Liver (tissue), 9 donors: ENCODE measurements around the gene TMEM135. TPM values are rescaled to one million over a fixed set of nuclear protein-coding genes. Genes with fewer than 3 reads are reported as not detected.

ENCODE experiments used
- DNase-seq: peaks from one replicate; pipeline ENCODE4 v3.0.0-alpha.2; 2017; ENCODE audit warnings: low spot score
- H3K27ac ChIP-seq, 2 donors: one replicate each; pipeline ENCODE4 v1.7.0; 2013; ENCODE audit warnings: inconsistent platforms in 2 of 2, low read length in 2 of 2, control low read depth in 1 of 2, low read depth in 1 of 2, mild to moderate bottlenecking in 1 of 2
- H3K27me3 ChIP-seq, 4 donors: one replicate each; pipeline versions ENCODE4 v1.6.1 to v1.7.0; 2013; ENCODE audit warnings: low read length in 3 of 4, inconsistent platforms in 1 of 4, mild to moderate bottlenecking in 1 of 4, moderate library complexity in 1 of 4; ENCODE audit not compliant: control insufficient read depth in 4 of 4, insufficient read depth in 4 of 4
- H3K36me3 ChIP-seq, 4 donors: one replicate each; pipeline versions ENCODE4 v1.6.1 to v1.7.0; 2013; ENCODE audit warnings: low read length in 3 of 4, mild to moderate bottlenecking in 3 of 4, low read depth in 1 of 4, moderate library complexity in 1 of 4; ENCODE audit not compliant: control insufficient read depth in 4 of 4, insufficient read depth in 3 of 4
- H3K4me1 ChIP-seq, 4 donors: one replicate each; pipeline versions ENCODE4 v1.6.1 to v1.7.0; 2013; ENCODE audit warnings: low read length in 3 of 4, mild to moderate bottlenecking in 3 of 4, moderate library complexity in 1 of 4; ENCODE audit not compliant: control insufficient read depth in 4 of 4, insufficient read depth in 4 of 4
- H3K4me3 ChIP-seq, 3 donors: one replicate each; pipeline versions ENCODE4 v1.6.1 to v1.7.0; 2013; ENCODE audit warnings: low read length in 3 of 3, control low read depth in 1 of 3, low read depth in 1 of 3, mild to moderate bottlenecking in 1 of 3
- H3K9ac ChIP-seq, 2 donors: one replicate each; pipeline ENCODE4 v1.7.0; 2013; ENCODE audit warnings: low read length in 2 of 2, mild to moderate bottlenecking in 2 of 2, moderate library complexity in 2 of 2, control low read depth in 1 of 2, low read depth in 1 of 2
- H3K9me3 ChIP-seq, 4 donors: one replicate each; pipeline versions ENCODE4 v1.6.1 to v1.7.0; 2013; ENCODE audit warnings: low read length in 3 of 4; ENCODE audit not compliant: control insufficient read depth in 4 of 4
- EGR1 ChIP-seq, 2 donors: IDR thresholded peaks; 2 replicates each; pipeline ENCODE4 v1.6.1; 2016 to 2018; ENCODE audit warnings: antibody characterized with exemption in 2 of 2, low read depth in 2 of 2
- FOXA1 ChIP-seq: IDR thresholded peaks from 2 replicates; pipeline ENCODE4 v1.6.1; 2016; ENCODE audit warnings: antibody characterized with exemption
- FOXA2 ChIP-seq: IDR thresholded peaks from 2 replicates; pipeline ENCODE4 v1.6.1; 2016; ENCODE audit warnings: antibody characterized with exemption
- GABPA ChIP-seq, 2 donors: IDR thresholded peaks in 1 of 2; conservative IDR thresholded peaks in 1 of 2; 2 replicates each; pipeline ENCODE4 v1.6.1; 2016; ENCODE audit warnings: antibody characterized with exemption in 2 of 2, mild to moderate bottlenecking in 1 of 2, moderate library complexity in 1 of 2
- HNF4A ChIP-seq, 2 donors: conservative IDR thresholded peaks; 2 replicates each; pipeline ENCODE4 v1.6.1; 2016; ENCODE audit warnings: antibody characterized with exemption in 2 of 2, mild to moderate bottlenecking in 2 of 2
- HNF4G ChIP-seq: IDR thresholded peaks from 2 replicates; pipeline ENCODE4 v1.6.1; 2016; ENCODE audit warnings: antibody characterized with exemption
- JUND ChIP-seq, 2 donors: IDR thresholded peaks; 2 replicates each; pipeline ENCODE4 v1.6.1; 2016; ENCODE audit warnings: antibody characterized with exemption in 2 of 2
- NR2F2 ChIP-seq: IDR thresholded peaks from 2 replicates; pipeline ENCODE4 v1.6.1; 2016; ENCODE audit warnings: antibody characterized with exemption
- RAD21 ChIP-seq, 2 donors: IDR thresholded peaks; 2 replicates each; pipeline ENCODE4 v1.6.1; 2016; ENCODE audit warnings: antibody characterized with exemption in 2 of 2, mild to moderate bottlenecking in 2 of 2
- RXRA ChIP-seq, 2 donors: IDR thresholded peaks; 2 replicates each; pipeline ENCODE4 v1.6.1; 2017 to 2018; ENCODE audit warnings: antibody characterized with exemption in 2 of 2, mild to moderate bottlenecking in 1 of 2
- SP1 ChIP-seq: IDR thresholded peaks from 2 replicates; pipeline ENCODE4 v1.6.1; 2018; ENCODE audit warnings: antibody characterized with exemption, mild to moderate bottlenecking
- TAF1 ChIP-seq: conservative IDR thresholded peaks from 2 replicates; pipeline ENCODE4 v1.6.1; 2016; ENCODE audit warnings: antibody characterized with exemption, mild to moderate bottlenecking
- YY1 ChIP-seq: IDR thresholded peaks from 2 replicates; pipeline ENCODE4 v1.6.1; 2016; ENCODE audit warnings: antibody characterized with exemption, mild to moderate bottlenecking
- WGBS: extraction: QIAGEN DNeasy Blood & Tissue Kit; methylation state at CpG from one replicate; pipeline ENCODE4 v1.1.7; 2013; 5-methylcytosine and 5-hydroxymethylcytosine counted together
- polyA plus RNA-seq, 2 donors: library from polyadenylated mRNA; stranded (reverse) in 1 of 2; unstranded in 1 of 2; fragments of 200-250 nt in 1 of 2; fragments of >200 nt in 1 of 2; fragmentation: Nextera tagmentation in 1 of 2; extraction: Ambion mirVana in 1 of 2; gene quantifications; one replicate each; pipeline versions ENCODE4 v1.2.1 to v1.2.3, GENCODE V29; 2013 to 2015
- total RNA-seq, 2 donors: library from RNA; depleted of rRNA; stranded (reverse); fragments of >200 nt; gene quantifications; one replicate each; pipeline ENCODE4 v1.2.3, GENCODE V29; 2014
- TF ChIP-seq, protein P1 (sequence below): IDR thresholded peaks from 2 replicates; pipeline ENCODE4 v1.6.1; 2016; ENCODE audit warnings: antibody characterized with exemption
- TF ChIP-seq, protein P2 (sequence below): IDR thresholded peaks from 2 replicates; pipeline ENCODE4 v1.6.1; 2016; ENCODE audit warnings: antibody characterized with exemption, mild to moderate bottlenecking
- TF ChIP-seq, protein P3 (sequence below): IDR thresholded peaks from 2 replicates; pipeline ENCODE4 v1.6.1; 2016; ENCODE audit warnings: antibody characterized with exemption
- TF ChIP-seq, protein P4 (sequence below): fragments of 150-350 bp; IDR thresholded peaks from 2 replicates; pipeline ENCODE4 v1.5.1; 2017; ENCODE audit warnings: improper control_type of control experiment, low read depth, low read length; ENCODE audit not compliant: missing input control
- donor health status: healthy.
- donor health status: healthy.
- donor health status: healthy.
- donor health status: healthy.
- donor health status: healthy.

Gene TMEM135
- total and polyA plus RNA-seq, 4 donors, result 10.0 to 38.9 (median 23.5) TPM

DNA sequence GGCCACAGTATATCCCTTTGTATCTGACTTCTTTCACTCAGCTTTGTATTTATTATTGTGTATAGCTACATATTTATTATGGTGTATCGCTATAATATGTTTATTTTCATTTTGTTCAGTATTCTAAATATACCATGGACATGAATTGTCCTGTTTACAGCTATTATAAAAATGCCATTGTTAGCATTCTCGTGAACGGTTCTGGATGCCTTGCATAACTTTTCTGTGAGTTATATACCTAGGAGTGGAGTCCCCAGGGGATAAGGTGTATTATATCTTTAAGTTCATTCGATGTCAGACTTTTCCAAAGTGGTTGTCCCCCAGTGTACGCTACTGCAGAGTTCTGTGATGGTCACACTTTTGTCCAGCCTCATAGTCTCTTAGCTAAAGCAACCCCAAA, 301.7 kb downstream of the TMEM135 start:
- no peak overlapping the region for H3K4me3 ChIP-seq
- WGBS, result 96% methylated on average over 5 of the region's 5 CpGs
- H3K4me1 ChIP-seq, result no peaks in the 10 kb centered on the region
- peaks cover 0 to 19% (median 2%) of the 10 kb centered on the region in 4 donors for H3K9me3 ChIP-seq
- H3K9ac ChIP-seq, result no peak overlapping the region
- H3K36me3 ChIP-seq, result no peaks in the 10 kb centered on the region
- no peak for TF ChIP-seq FOXA2
- TF ChIP-seq, protein P1, sequence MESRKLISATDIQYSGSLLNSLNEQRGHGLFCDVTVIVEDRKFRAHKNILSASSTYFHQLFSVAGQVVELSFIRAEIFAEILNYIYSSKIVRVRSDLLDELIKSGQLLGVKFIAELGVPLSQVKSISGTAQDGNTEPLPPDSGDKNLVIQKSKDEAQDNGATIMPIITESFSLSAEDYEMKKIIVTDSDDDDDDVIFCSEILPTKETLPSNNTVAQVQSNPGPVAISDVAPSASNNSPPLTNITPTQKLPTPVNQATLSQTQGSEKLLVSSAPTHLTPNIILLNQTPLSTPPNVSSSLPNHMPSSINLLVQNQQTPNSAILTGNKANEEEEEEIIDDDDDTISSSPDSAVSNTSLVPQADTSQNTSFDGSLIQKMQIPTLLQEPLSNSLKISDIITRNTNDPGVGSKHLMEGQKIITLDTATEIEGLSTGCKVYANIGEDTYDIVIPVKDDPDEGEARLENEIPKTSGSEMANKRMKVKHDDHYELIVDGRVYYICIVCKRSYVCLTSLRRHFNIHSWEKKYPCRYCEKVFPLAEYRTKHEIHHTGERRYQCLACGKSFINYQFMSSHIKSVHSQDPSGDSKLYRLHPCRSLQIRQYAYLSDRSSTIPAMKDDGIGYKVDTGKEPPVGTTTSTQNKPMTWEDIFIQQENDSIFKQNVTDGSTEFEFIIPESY, result no peak
- no peak for TF ChIP-seq EGR1 (IDR thresholded peaks at IDR 0.05; ENCODE audit: low read depth in 2 of 2)
- TF ChIP-seq HNF4G, result no peak
- no peak for TF ChIP-seq TAF1
- TF ChIP-seq FOXA1, result no peak
- TF ChIP-seq HNF4A (conservative IDR thresholded peaks at IDR 0.05), result no peak
- TF ChIP-seq, protein P2, sequence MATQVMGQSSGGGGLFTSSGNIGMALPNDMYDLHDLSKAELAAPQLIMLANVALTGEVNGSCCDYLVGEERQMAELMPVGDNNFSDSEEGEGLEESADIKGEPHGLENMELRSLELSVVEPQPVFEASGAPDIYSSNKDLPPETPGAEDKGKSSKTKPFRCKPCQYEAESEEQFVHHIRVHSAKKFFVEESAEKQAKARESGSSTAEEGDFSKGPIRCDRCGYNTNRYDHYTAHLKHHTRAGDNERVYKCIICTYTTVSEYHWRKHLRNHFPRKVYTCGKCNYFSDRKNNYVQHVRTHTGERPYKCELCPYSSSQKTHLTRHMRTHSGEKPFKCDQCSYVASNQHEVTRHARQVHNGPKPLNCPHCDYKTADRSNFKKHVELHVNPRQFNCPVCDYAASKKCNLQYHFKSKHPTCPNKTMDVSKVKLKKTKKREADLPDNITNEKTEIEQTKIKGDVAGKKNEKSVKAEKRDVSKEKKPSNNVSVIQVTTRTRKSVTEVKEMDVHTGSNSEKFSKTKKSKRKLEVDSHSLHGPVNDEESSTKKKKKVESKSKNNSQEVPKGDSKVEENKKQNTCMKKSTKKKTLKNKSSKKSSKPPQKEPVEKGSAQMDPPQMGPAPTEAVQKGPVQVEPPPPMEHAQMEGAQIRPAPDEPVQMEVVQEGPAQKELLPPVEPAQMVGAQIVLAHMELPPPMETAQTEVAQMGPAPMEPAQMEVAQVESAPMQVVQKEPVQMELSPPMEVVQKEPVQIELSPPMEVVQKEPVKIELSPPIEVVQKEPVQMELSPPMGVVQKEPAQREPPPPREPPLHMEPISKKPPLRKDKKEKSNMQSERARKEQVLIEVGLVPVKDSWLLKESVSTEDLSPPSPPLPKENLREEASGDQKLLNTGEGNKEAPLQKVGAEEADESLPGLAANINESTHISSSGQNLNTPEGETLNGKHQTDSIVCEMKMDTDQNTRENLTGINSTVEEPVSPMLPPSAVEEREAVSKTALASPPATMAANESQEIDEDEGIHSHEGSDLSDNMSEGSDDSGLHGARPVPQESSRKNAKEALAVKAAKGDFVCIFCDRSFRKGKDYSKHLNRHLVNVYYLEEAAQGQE, result no peak
- TF ChIP-seq GABPA (IDR thresholded peaks at IDR 0.05 in 1 of 2, conservative IDR thresholded peaks at IDR 0.05 in 1 of 2), result no peak
- TF ChIP-seq, protein P3, sequence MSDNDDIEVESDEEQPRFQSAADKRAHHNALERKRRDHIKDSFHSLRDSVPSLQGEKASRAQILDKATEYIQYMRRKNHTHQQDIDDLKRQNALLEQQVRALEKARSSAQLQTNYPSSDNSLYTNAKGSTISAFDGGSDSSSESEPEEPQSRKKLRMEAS, result no peak
- no peak for TF ChIP-seq SP1
- no peak for TF ChIP-seq NR2F2
- no peak for TF ChIP-seq RAD21 (IDR thresholded peaks at IDR 0.05)
- TF ChIP-seq RXRA (IDR thresholded peaks at IDR 0.05), result no peak
- TF ChIP-seq, protein P4, sequence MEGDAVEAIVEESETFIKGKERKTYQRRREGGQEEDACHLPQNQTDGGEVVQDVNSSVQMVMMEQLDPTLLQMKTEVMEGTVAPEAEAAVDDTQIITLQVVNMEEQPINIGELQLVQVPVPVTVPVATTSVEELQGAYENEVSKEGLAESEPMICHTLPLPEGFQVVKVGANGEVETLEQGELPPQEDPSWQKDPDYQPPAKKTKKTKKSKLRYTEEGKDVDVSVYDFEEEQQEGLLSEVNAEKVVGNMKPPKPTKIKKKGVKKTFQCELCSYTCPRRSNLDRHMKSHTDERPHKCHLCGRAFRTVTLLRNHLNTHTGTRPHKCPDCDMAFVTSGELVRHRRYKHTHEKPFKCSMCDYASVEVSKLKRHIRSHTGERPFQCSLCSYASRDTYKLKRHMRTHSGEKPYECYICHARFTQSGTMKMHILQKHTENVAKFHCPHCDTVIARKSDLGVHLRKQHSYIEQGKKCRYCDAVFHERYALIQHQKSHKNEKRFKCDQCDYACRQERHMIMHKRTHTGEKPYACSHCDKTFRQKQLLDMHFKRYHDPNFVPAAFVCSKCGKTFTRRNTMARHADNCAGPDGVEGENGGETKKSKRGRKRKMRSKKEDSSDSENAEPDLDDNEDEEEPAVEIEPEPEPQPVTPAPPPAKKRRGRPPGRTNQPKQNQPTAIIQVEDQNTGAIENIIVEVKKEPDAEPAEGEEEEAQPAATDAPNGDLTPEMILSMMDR, result no peak
- TF ChIP-seq YY1, result no peak
- H3K27ac ChIP-seq, result no peak overlapping the region
- no peaks in the 10 kb centered on the region for H3K27me3 ChIP-seq
- no peak for DNase-seq

DNA sequence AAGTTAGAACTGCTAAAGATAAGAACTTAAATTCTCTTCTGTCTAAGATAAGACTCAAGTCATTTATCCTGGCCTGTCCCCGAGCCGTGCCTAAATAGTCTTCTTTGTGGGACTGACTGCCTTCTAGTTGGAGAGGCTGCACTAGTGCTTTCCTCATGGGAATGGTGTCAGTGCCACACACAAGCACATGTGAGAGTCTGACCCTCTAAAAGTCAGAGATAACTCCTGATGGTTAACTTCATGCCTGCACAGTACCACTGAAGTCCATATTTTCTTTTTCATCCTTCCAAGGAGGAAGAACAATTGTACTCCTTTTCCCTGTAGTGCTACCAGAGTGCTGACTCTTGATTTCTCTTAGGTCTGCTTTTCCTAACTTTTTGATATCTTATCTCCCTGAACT, 309.7 kb downstream of the TMEM135 start:
- TF ChIP-seq JUND (IDR thresholded peaks at IDR 0.05), result no peak
- no peak for TF ChIP-seq FOXA1
- no peak for TF ChIP-seq RAD21 (IDR thresholded peaks at IDR 0.05)
- no peak for TF ChIP-seq HNF4A (conservative IDR thresholded peaks at IDR 0.05)
- TF ChIP-seq EGR1 (IDR thresholded peaks at IDR 0.05; ENCODE audit: low read depth in 2 of 2), result no peak
- TF ChIP-seq TAF1, result no peak
- no peak for TF ChIP-seq FOXA2
- no peak for DNase-seq
- no peaks in the 10 kb centered on the region for H3K27me3 ChIP-seq
- H3K36me3 ChIP-seq, result no peaks in the 10 kb centered on the region
- no peak overlapping the region for H3K4me3 ChIP-seq
- H3K4me1 ChIP-seq, result peaks cover 0 to under 1% (median 0%) of the 10 kb centered on the region in 4 donors
- no peak overlapping the region for H3K9ac ChIP-seq
- no peaks in the 10 kb centered on the region for H3K9me3 ChIP-seq
- H3K27ac ChIP-seq, result no peak overlapping the region
- WGBS, result 82% methylated on average over 2 of the region's 2 CpGs
